ENCODE measurements around the gene SPAG16.

The SPAG16 gene

DNA sequence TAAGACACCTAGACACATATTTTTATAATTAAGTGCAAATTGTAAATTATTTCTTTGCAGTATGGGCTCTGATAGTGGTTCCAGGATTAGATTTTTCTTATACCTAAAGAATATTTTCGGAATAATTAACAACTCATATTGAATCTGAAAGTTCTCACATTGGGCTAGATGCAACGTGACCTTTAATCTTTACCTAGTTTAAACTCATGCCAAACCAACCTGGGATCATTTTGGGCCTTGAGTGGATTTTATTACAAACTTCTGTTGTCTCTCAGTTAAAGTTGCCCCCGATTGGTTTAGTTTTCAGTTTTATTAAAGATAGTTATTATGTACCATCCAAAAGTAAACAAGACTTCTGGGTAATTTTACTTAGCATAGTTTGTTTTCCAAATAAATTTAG is 896.4 kb downstream of the SPAG16 start:
- DNase-seq (ENCODE audit: low spot score) = no peak

DNA sequence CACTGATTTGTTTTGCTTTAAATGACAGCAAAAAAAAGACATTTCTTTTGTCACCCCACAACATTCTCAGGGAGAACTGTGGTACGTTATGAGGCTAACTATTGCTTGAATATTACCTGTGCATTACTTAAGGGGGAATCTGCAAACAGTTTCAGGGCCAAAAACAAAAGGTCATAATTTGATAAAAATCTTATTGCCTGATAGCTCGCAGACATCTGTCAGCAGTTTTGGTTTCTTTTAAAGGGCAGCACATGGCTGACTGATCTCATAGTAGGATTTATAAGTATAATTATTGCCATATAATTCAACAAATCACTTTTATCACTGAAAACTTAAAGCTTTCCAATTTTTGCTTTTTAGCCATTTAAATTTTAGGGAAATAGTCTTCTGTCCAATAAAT is 900.2 kb downstream of the SPAG16 start:
- no peak for DNase-seq (ENCODE audit: low spot score)

GRCh38 chr2:214185546-214185945 is 901.3 kb downstream of the SPAG16 start:
- no peak for DNase-seq (ENCODE audit: low spot score)

DNA sequence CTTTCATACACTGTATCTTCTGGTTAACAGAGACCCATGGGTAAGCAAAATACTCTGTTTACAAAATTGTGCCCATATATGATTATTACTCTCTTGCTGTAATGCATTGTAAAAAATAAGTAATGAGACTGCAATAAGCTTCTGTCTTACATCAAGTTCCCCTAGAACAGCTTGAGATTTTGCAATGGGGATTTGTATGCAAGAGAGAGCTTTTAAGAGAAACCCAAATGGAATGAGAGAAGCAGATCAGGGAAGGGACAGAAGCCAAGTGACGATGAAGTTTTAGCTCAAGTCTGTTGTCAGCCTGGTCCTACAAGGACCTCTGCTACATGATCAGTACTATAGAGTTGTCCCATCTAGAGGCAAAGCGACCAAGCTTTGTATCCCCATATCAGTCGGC is 908.4 kb downstream of the SPAG16 start:
- no peak for DNase-seq (ENCODE audit: low spot score)

DNA sequence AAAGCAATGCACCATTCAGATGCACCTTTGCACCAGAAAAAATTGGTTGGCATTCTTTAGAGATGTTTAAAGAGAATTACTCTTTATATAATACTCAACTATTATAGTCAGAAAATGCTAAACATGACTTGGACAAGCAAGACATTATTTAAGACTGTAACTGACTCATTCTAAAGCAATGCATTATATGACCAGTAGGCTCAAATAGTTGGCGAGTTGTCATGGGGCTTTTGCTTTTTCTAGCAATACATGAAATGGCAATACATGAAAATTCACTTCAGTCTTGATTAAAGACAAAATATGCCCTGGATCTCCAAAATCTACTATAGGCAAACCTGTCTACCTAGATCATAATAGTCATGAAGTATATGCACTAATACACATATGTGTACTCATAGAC is 909.7 kb downstream of the SPAG16 start:
- DNase-seq (ENCODE audit: low spot score) = peak; percentile 33

- DNase-seq (ENCODE audit: low spot score) = no peak
Measured at GRCh38 chr2:214196260-214196659, 912.0 kb downstream of the SPAG16 start.

DNA sequence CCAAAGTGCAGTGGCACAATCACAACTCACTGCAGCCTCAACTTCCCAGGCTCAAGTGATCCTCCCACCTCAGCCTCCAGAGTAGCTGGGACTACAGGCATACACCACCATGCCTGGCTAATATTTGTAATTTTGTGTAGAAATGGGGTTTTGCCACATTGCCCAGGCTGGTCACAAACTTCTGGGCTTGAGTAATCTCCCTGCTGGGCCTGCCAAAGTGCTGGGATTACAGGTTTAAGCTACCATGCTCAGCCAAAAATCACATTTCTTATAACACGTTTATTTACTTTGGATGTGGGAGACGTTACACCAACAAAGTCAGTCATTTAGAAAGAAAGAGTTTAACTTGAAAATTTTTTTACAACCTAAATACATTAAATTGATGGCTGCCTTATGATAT is 917.6 kb downstream of the SPAG16 start:
- DNase-seq (ENCODE audit: low spot score) = no peak

DNA sequence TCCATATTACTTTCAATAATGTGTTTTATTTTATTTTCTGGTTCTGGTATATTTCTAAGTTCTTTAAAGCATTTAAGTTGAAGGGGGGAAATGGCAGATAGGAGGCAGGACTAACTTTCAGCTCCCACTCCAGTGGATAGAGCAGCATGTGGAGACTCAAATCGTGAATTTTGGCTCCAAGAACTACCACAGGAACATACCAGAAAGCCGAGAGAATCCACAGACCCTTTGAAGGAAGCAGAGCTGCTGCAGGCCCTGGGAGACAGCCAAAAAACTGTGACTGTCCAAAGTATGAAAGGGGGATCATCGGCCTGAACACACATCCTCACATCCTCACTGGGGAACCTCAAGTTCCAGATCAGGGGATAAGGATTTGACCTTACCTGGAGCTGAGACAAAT is 919.0 kb downstream of the SPAG16 start:
- DNase-seq (ENCODE audit: low spot score) = no peak

GRCh38 chr2:214203744-214204289 is 919.6 kb downstream of the SPAG16 start:
- no peak for DNase-seq (ENCODE audit: low spot score)

DNA sequence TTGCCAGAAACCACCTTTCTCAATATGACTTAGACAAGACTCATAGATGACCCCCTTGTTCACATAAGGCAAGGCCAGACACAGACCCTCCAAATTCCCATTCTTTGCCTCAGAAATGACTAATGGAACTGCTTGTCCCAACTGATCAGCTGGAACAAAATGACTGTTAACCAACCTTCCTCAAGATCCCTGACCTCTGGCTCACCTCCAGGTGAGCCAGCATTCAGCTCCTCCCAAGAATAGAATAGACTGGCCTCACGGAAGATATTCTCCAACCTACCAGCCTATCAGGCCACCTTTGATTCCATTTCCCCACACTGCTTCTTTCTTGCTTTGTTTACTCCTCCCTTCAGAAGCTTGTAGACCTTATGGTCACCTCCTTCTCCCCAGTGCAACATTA is 930.8 kb downstream of the SPAG16 start:
- no peak for DNase-seq (ENCODE audit: low spot score)

DNA sequence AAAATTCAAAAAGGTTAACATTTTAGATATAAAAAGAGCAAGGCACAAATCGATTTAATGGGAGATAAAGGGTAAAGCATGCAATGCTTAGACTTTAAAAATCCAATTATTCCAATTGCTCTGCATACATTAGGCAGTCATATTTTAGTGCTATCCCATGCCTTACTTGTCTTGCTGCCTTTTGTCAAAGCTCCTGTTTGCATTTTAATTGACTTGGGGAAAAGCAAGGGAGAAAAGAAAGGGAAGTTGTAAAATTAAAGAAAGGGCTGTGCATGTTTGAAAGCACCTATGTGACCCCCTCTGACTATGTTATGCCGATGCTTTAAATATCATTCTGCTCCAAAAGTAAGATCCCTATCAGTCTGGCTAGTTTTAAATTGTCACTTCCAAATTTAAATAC is 932.9 kb downstream of the SPAG16 start:
- no peak for DNase-seq (ENCODE audit: low spot score)

- no peak for DNase-seq (ENCODE audit: low spot score)
Measured at GRCh38 chr2:214217599-214217998, 933.3 kb downstream of the SPAG16 start.

DNA sequence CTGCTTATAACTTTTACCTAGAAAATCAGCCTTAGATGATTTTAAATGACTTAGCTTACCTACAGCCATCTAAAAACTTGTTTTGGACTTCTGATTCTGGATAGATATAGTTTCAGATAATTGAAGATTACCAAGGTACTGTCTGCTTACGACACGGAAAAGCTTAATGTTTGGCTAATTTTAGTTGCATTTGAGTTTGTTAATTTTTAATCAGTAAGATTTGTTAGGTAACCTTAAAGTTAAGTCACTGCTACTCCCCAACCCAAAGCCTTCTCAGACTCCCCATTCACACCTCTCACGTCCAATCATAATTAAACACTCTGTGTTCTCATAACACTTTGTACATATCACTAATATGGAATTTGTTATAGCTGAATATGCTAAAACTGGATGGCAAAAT is 936.0 kb downstream of the SPAG16 start:
- DNase-seq (ENCODE audit: low spot score) = no peak

GRCh38 chr2:214226061-214226460 is 941.8 kb downstream of the SPAG16 start:
- no peak for DNase-seq (ENCODE audit: low spot score)

- DNase-seq (ENCODE audit: low spot score) = peak; percentile 17
Measured at GRCh38 chr2:214232271-214232670, 948.0 kb downstream of the SPAG16 start.

DNA sequence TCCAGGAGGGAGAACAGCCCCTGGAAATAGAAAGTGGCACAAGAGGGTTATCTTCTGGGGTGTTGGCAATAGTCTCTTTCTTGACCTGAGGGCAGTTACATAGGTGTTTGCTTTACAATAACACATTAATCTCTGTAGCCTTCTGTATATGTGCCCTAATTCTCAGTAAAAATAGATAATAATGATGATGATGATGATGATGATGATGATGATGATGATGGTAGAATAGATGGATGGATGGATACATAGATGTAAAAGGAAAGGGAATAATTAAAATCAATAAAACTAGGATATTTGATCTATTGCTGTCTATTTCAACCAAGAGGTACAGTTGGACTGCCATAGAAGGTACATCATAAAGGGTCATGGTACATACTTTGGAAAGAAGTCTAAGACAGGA is 948.9 kb downstream of the SPAG16 start:
- no peak for DNase-seq (ENCODE audit: low spot score)

DNA sequence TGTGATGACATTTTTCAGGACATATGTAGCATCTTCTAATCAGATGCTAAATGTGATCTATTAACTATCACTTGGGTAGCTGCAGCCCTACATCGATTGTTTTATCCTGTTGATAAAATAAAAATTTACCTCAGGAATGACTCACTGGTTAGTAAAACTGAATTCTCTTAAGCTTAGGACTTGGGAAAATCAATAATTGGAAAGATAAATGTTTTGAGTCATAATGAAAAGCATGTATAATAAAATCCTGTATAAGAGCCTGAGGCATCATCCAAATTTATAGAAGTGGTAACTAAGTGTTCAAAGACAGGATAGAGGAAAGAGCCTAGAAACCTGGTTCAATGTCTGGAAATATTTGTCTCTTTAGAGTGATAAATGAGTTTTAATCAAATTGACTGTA is 958.5 kb downstream of the SPAG16 start:
- no peak for DNase-seq (ENCODE audit: low spot score)

DNA sequence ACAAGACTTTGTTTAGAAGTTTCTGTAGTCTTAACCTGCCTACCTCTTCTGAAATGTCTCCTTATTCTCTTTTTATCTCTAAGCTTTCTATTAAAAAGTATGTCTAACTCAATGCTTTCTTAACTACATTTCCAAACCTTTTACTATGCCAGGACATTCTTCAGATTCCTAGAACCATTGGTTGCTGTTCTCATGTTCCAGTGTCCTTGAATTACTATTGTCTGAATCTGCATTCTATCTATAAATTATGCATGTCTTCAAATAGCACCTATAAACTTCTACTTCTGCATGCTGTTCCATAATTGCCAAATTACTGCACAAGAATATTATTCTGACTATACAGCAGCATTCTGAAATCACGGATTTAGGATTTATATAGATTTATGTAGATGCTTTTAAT is 960.6 kb downstream of the SPAG16 start:
- peak; percentile 32 for DNase-seq (ENCODE audit: low spot score)

DNA sequence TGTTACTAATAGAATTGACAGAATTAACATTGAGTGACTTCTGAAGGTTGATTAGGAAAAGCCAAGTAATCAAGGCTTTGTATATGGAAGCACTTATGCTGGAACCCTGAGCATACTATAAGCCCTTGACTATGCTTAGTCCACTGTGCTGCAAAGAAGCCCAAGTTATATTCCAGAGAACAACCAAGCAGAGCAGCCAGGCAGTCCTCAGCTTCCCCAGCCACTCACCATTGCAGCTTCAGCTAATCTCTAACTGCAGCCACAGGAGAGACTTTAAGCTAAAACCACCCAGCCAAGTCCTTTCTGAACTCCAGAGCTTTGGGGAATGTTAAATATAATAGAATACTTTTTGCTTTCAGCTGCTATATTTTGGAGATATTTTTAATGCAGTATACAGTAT is 962.2 kb downstream of the SPAG16 start:
- DNase-seq (ENCODE audit: low spot score) = no peak

GRCh38 chr2:214247531-214247930 is 963.3 kb downstream of the SPAG16 start:
- no peak for DNase-seq (ENCODE audit: low spot score)

- no peak for DNase-seq (ENCODE audit: low spot score)
Measured at GRCh38 chr2:214255046-214255445, 970.8 kb downstream of the SPAG16 start.

DNA sequence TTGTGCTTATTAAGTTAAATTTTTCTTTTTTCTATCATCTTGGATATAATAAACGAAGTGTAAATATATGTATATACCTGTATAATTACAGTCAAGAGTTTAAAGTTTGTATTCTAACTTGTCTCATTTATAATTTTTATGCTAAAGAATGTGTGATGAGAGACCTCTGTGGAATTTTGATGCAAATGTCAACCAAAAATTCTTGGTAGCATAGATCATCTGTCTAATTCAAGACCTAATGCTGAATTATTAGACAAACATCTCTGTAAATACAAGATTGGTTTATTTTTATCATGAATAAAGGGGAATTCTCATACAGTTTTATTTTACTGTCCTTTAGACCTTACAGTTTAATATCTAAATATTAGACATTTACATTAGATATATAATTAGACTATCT is 977.4 kb downstream of the SPAG16 start:
- DNase-seq (ENCODE audit: low spot score) = peak; percentile 1

- peak; percentile 1 for DNase-seq (ENCODE audit: low spot score)
Measured at GRCh38 chr2:214264171-214264570, 979.9 kb downstream of the SPAG16 start.

DNA sequence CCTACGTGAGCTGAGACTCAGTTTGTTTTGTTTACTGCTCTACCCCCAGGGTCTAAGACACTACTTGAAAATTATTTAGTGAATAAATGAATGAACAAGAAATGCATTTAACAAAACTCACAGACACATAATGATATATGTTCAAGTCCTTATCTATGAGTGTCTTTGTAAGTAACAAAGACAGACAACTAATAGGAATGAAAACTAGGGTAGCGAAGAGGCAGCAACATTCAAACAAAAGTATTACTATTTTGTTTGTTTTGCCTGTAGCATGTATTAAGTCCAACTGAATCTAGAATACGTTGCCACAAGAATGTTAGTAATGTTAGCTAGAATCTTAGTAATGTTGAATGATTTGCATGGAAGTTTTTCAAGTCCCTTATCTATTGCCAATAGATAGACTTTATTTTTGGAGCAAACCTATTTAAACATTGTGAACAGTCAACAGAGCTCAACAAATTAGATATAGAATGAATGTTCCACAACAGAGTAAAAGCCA is 981.8 kb downstream of the SPAG16 start:
- no peak for DNase-seq (ENCODE audit: low spot score)

DNA sequence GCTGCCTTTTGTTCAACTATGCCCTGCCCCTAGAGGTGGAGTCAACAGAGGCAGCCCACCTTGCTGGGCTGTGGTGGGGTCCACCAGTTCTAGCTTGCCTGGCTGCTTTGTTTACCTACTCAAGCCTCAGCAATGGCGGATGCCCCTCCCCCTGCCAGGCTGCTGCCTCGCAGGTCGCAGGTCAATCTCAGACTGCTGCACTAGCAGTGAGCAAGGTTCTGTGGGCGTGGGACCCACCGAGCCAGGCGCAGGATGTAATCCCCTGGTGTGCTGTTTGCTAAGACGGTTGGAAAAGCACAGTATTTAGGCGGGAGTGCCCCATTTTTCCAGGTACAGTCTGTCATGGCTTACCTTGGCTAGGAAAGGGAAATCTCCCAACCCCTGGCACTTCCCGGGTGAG is 993.6 kb downstream of the SPAG16 start:
- no peak for DNase-seq (ENCODE audit: low spot score)

All from AG08395 (cell line).